GM21381 (cell line): Measurements from ENCODE around the gene EEF1AKMT1.

Experiments used
- ATAC-seq: cut with Tn5 transposase; IDR thresholded peaks from one replicate; pipeline ENCODE4 v1.9.1; 2021; ENCODE audit warnings: mild to moderate bottlenecking, moderate library complexity; ENCODE audit not compliant: unreplicated experiment

EEF1AKMT1 gene

GRCh38 chr13:20773194-20774080 lies at the start of gene EEF1AKMT1:
TSS of gene EEF1AKMT1 (minus strand) at chr13:20773961. CDS start at chr13:20757598, 16,363 bp downstream.
- ATAC-seq, result peak; percentile 79

GRCh38 chr13:20823071-20823470 lies 49.3 kb upstream of the EEF1AKMT1 start:
- no peak for ATAC-seq

- ATAC-seq, result no peak
Observed at GRCh38 chr13:20822406-20822805, 48.6 kb upstream of the EEF1AKMT1 start.

- ATAC-seq, result no peak
Observed at GRCh38 chr13:20819715-20820114, 46.0 kb upstream of the EEF1AKMT1 start.

GRCh38 chr13:20815464-20815863 lies 41.7 kb upstream of the EEF1AKMT1 start:
- ATAC-seq, result no peak

GRCh38 chr13:20814224-20814910 lies 40.6 kb upstream of the EEF1AKMT1 start:
- ATAC-seq, result no peak

- ATAC-seq, result no peak
Observed at GRCh38 chr13:20812890-20813289, 39.1 kb upstream of the EEF1AKMT1 start.

GRCh38 chr13:20810808-20811207 lies 37.0 kb upstream of the EEF1AKMT1 start:
- ATAC-seq, result no peak

- no peak for ATAC-seq
Observed at GRCh38 chr13:20808874-20809273, 35.1 kb upstream of the EEF1AKMT1 start.

- ATAC-seq, result no peak
Observed at GRCh38 chr13:20803180-20803965, 29.6 kb upstream of the EEF1AKMT1 start.

GRCh38 chr13:20801707-20802106 lies 27.9 kb upstream of the EEF1AKMT1 start:
- ATAC-seq, result no peak

- ATAC-seq, result no peak
Observed at GRCh38 chr13:20799726-20800416, 26.1 kb upstream of the EEF1AKMT1 start.

GRCh38 chr13:20798027-20798426 lies 24.3 kb upstream of the EEF1AKMT1 start:
- ATAC-seq, result no peak

GRCh38 chr13:20796791-20797508 lies 23.2 kb upstream of the EEF1AKMT1 start:
- ATAC-seq, result no peak

- ATAC-seq, result no peak
Observed at GRCh38 chr13:20789665-20790064, 15.9 kb upstream of the EEF1AKMT1 start.

- ATAC-seq, result no peak
Observed at GRCh38 chr13:20788312-20788711, 14.6 kb upstream of the EEF1AKMT1 start.

GRCh38 chr13:20787180-20787579 lies 13.4 kb upstream of the EEF1AKMT1 start:
- ATAC-seq, result no peak

- peak; percentile 82 for ATAC-seq
Observed at GRCh38 chr13:20782116-20782708, 8.5 kb upstream of the EEF1AKMT1 start.

- no peak for ATAC-seq
Observed at GRCh38 chr13:20780317-20780716, 6.6 kb upstream of the EEF1AKMT1 start.

GRCh38 chr13:20779405-20779804 lies 5.6 kb upstream of the EEF1AKMT1 start:
- ATAC-seq, result no peak
